HG03575 (cell line): Measurements from ENCODE around the gene HSPA12B.

Experiments
- ATAC-seq: cut with Tn5 transposase; IDR thresholded peaks from one replicate; pipeline ENCODE4 v1.9.1; 2021; ENCODE audit not compliant: unreplicated experiment, insufficient number of reproducible peaks, low FRiP score; ENCODE audit errors: extremely low read depth

The HSPA12B gene

DNA sequence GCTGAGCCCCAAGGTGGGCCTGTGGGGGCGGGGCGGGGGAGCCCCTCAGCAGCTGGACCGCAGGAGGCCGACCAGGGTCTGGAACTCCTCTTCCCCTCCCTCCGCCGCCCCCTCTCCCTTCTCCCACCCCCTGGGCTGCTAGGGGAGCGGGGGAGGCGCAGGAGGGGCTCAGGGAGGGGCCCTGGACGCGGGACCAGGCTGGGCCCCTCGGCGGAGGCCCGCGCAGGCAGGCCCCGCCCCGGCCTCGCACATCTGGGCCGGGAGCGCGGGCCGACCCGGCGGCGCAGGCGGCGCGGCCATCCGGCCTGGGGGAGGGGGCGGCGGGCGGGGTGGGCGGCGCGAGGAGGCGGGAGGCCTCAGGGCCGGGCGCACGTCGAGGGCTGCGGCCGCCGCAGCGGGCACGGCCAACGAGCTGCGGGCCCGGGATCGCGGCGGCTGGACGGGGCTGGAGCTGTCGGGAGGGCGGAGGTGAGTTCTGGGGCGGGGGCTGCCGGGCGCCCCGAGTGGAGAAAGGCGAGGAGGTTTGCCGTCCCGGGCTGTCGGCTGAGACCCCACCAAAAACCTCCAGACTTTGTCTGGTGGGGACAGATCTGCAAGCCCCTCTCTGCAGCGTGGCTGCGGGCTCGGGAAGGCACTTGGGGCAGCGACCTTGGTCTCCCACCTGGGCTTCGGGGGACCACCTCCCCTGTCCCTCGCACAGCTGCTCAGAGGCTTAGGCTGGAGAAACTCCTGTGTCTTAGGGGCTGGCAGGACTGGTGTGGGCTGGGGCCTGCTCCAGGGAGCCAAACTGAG is at the start of gene HSPA12B:
Gene HSPA12B, plus strand, starts transcription at position 359 of the 792 bp plus-strand sequence. CDS start 5,990 bp downstream, outside the sequence.
- no peak for ATAC-seq

DNA sequence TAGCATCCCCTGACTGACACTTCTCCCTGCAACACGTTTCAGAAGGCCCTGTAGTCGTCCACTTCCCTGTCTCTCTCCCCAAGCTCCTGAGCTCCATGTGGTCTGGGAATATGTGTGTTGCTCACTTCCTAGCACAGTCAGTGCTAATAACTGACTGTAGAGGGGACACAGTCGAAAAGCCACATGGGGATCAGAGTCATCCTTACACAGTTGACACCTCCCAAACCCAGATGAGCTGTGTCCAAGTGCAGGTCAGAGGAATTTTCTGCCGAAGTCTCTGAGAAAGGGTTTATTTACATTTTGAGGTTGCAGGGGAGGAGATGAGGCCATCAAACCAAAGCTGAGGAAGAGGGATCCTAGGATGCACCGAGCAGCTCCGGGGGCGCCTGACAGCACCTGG is 47.1 kb upstream of the HSPA12B start:
- ATAC-seq = no peak

DNA sequence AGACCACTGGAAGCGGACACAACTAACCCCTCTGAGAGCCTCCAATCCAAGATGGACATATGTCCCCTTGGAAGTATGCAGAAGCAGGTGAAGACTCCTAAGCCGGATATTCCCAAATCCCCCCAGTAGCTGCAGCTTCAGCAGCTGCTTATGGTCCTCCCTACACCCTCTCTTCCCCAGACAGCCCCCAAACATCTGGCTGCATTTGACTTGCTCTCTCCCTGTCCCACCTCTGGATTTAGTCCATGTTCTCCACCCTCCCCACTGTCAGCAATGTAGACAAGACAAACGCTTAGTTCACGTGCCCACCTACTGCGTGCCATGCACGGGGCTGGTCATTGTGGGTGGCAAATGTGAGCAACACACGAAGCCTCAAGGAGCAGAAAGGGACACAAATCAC is 46.1 kb upstream of the HSPA12B start:
- ATAC-seq = no peak

DNA sequence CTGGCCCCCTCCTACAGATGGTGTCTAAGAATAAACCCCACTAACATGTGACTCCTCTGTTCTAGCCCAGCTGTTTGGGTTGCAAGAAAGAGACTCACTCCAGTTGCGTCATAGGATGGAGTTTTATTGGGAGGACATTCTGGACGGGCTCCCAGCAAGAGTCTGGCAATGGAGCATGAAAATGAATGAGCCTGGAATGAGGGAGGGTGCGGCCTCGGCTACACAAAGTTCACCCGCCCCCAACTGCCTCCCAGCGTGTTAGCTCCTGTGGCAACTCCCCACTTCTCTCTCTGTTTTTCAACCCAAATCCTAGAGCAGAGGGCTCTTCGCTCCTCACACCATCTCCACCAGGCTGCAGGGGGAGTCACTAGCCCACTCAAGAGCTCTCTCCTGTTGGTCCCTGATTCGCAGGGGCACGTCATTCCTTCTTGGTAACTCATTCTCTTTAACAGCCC is 45.6 kb upstream of the HSPA12B start:
- ATAC-seq = no peak

GRCh38 chr20:3687655-3688054 is 44.8 kb upstream of the HSPA12B start:
- ATAC-seq = no peak

- ATAC-seq = no peak
These were observed 42.5 kb upstream of the HSPA12B start for GRCh38 chr20:3689978-3690377.

DNA sequence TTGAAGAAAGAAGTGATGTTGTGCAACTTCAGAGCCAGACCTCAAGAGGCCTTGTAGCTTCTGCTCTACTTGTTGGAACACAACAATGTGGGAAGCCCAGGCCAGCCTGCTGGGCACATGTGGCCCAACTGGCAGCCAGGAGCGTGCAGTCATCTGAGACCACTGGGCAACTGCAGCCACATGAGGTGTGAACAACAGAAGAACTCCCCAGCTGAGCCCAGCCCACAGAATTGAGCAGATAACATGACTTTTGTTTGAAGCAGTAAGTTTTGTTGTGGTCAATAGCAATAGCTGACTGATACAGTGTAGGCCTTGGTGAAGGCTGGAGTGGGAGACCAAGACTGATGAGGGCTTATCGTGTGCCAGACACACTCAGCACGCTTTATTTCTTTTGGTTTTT is 42.1 kb upstream of the HSPA12B start:
- no peak for ATAC-seq

GRCh38 chr20:3691306-3691705 is 41.2 kb upstream of the HSPA12B start:
- ATAC-seq = no peak

GRCh38 chr20:3691897-3692296 is 40.6 kb upstream of the HSPA12B start:
- no peak for ATAC-seq

GRCh38 chr20:3692706-3693294 is 39.7 kb upstream of the HSPA12B start:
- no peak for ATAC-seq

DNA sequence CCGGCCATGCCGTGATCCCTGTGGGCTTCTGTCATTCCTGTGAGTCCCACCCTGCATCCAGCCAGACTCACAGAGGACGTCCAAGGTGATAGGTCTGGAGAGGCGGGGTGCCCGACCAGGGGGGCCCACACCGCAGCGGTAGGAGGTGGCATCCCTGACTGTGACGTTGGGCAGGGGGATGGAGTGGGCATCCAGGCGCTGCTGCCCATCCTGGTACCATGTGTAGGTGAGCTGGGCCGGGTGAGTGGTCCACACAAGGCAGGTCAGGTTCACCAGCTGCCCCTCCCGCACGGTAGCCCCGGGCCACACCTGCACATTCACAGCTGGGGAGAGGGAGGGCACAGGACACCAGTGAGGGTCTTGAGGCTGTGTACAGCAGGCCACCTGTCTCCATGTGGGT is 39.1 kb upstream of the HSPA12B start:
- no peak for ATAC-seq

GRCh38 chr20:3694864-3695263 is 37.6 kb upstream of the HSPA12B start:
- ATAC-seq = no peak

DNA sequence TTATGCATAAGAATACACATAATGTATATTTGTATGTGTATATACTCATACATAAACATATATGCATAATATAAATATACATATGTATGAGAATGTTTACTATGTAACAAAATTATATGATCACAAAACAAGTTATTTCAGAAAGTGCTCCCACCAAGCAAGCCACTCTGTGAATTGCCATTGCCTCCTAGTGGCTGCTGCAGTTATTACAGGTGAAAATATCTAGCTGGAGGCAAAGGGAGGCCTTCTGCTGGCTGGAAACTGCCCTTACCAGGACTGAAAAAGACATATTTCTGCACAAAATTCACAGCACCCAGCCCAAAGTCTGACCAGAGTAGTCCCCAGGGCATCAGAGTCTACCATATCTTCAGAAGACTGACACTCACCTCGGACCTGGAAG is 36.3 kb upstream of the HSPA12B start:
- ATAC-seq = no peak

DNA sequence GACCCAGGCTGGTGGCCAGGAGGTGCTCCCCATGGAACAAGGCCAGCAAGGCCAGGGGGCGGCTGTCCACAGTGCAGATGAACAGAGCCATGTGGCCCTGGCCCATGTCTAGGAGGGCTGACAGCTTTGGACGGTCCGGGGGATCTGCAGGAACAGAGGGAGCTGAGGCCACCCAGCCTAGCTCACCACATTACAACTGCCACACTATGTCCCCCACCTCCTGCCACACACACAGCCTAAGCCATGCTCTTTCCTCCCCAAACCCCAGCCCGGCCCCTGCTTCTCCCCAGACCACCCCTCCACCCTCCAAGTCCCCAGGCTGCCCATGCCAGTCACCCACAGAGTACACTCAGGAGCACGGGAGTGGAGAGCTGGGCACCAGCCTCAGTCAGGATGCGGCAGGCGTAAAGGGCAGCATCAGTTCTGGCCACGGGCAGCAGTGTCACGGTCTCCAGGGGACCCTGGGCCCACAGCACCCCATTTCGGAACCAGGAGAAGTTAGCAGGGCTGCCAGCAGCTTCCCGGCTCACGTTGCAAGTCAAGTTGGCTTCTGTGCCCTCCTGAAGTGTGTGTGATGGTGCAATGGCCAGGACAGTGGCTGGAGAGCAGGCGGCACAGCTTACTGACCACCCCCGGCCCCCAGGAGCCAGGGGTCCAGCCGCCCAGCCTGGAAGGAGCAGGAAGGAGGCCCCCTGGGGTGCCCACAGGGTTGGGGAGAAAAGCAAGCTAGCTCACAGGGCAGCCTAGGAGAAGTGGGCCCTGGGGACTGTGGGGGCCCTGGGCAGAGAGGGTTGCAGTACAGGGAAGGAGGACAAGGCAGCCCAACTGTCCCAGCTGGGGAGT is 35.5 kb upstream of the HSPA12B start:
- ATAC-seq = no peak

GRCh38 chr20:3697588-3698305 is 34.7 kb upstream of the HSPA12B start:
- no peak for ATAC-seq

DNA sequence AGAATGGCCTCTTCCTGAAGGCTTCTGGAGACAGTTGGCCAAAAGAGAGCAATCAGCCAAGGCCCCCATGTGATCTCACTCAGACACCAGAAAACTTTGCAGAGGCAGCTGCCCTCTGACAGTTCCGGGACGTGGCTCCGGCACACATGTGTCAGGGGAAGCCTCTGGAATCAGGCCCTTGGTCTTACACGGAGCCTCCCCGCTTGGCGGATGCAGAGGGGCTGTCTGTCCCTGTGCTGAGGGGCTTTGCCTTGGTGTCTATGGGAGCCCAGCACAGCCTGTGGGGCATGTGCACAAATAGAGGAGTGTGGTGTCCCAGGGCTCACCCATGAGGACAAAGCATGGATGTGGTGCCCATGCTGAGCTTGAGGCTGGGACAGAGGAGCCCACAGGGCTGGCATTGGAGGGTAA is 33.9 kb upstream of the HSPA12B start:
- no peak for ATAC-seq

GRCh38 chr20:3699037-3699436 is 33.4 kb upstream of the HSPA12B start:
- ATAC-seq = no peak

DNA sequence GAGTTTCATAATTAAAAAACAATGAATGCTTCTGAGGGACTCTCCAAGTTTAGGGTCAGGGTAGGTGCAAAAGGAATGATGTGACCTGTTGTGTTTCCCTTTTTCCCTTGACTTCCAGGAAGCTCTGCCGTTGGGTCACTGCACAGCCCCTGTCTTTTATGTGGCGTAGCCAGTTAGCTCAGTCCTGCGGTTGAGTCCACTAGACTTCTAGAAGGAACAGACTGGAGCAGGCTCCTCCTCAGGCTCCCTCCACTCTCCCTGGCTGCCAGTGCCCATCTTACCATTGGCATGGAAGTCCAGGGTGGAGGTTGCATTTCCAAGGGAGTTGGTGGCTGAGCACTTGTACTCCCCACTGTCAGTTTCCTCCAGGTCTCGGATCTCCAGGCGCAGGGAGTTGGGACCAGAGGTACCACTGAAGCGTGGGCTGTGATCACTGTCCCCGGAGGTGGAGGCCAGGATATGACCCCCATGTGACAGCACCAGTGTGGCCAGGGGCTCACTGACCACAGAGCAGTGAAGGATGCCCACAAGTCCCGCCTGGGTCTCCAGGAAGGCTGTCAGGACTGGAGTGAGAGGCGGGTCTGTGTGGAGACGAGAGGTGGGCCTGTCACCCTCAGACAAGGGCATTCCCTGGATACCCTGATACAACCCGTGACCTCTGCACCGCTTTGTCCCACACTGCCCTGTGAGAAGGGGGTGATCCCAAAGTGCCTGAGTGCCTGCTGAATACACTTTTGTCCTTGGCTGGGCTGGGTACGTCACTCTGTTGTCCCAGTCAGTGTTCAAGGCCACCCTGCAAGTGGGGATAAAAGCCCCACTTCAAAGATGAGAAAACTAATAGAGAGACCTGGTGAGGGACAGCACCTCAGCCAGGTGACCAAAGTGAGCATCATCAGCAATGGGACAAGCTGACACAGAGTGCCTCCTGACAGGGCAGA is 31.2 kb upstream of the HSPA12B start:
- ATAC-seq = no peak
